Small intestine (tissue), 7 donors: Measurements from ENCODE around the gene COA8. TPM values are rescaled to one million over a fixed set of nuclear protein-coding genes. Genes with fewer than 3 reads are reported as not detected.

Source experiments
- DNase-seq, 2 donors: peaks; one replicate each; pipeline versions ENCODE4 v3.0.0 to v3.0.0-alpha.2; 2013
- FAIRE-seq: peaks from 2 replicates; lab custom pipeline; 2012; peaks lifted over from hg19 to GRCh38; lab: Jason Lieb, UNC
- H3K27ac ChIP-seq, 3 donors: one replicate each; pipeline ENCODE4 v1.5.1; 2013; ENCODE audit warnings: low read length in 2 of 3, mild to moderate bottlenecking in 2 of 3, control low read depth in 1 of 3, inconsistent platforms in 1 of 3, low read depth in 1 of 3, moderate library complexity in 1 of 3
- H3K27me3 ChIP-seq, 3 donors: one replicate each; pipeline ENCODE4 v1.6.1; 2013; ENCODE audit warnings: low read length in 3 of 3, inconsistent platforms in 1 of 3; ENCODE audit not compliant: control insufficient read depth in 3 of 3, insufficient read depth in 3 of 3
- H3K36me3 ChIP-seq, 3 donors: one replicate each; pipeline ENCODE4 v1.6.1; 2013; ENCODE audit warnings: low read length in 3 of 3, inconsistent platforms in 1 of 3, low read depth in 1 of 3, mild to moderate bottlenecking in 1 of 3, moderate library complexity in 1 of 3; ENCODE audit not compliant: control insufficient read depth in 3 of 3, insufficient read depth in 2 of 3
- H3K4me1 ChIP-seq, 3 donors: one replicate each; pipeline ENCODE4 v1.6.1; 2013; ENCODE audit warnings: low read length in 2 of 3, inconsistent platforms in 1 of 3, low read depth in 1 of 3, mild to moderate bottlenecking in 1 of 3, moderate library complexity in 1 of 3; ENCODE audit not compliant: control insufficient read depth in 3 of 3, insufficient read depth in 2 of 3
- H3K4me3 ChIP-seq, 3 donors: one replicate each; pipeline ENCODE4 v1.5.1; 2013; ENCODE audit warnings: low read length in 3 of 3, control low read depth in 1 of 3, inconsistent platforms in 1 of 3, low read depth in 1 of 3, mild to moderate bottlenecking in 1 of 3, moderate library complexity in 1 of 3
- H3K9me3 ChIP-seq, 2 donors: one replicate each; pipeline ENCODE4 v1.6.1; 2013; ENCODE audit warnings: low read depth in 1 of 2, low read length in 1 of 2; ENCODE audit not compliant: control insufficient read depth in 2 of 2, insufficient read depth in 1 of 2
- WGBS, 3 donors: extraction: QIAGEN DNeasy Blood & Tissue Kit; methylation state at CpG; one replicate each; pipeline ENCODE4 v1.1.7; 2013; 5-methylcytosine and 5-hydroxymethylcytosine counted together
- polyA plus RNA-seq, 4 donors: library from polyadenylated mRNA; stranded (reverse) in 3 of 4; unstranded in 1 of 4; fragments of 200-250 nt in 3 of 4; fragments of 120-200 nt in 1 of 4; gene quantifications; one replicate each; pipeline versions ENCODE4 v1.2.1 to v1.2.3, GENCODE V29; 2013
- donor health status: healthy with polysubstance abuse.
- donor health status: control.
- donor health status: control.
- donor health status: Bipolar disorder and iron deficiency.
- donor health status: healthy.

COA8 gene
- polyA plus RNA-seq, 4 donors: 33.0 to 68.7 (median 50.2) TPM

GRCh38 chr14:103563844-103564505 is 1.2 kb downstream of the COA8 start:
- Histone ChIP-seq H3K4me3 (peak overlapping the region; percentile 89 to 97 (median 97)), H3K9me3 (no peaks in the 10 kb centered on the region), H3K4me1 (peaks cover 2 to 18% (median 4%) of the 10 kb centered on the region in 3 donors), H3K27ac (no peak overlapping the region), H3K36me3 (peaks cover 4 to 24% (median 5%) of the 10 kb centered on the region in 3 donors), H3K27me3 (no peaks in the 10 kb centered on the region)
- no peak for FAIRE-seq
- WGBS, 3 donors: 41 to 54% (median 48%) methylated on average over 21 of the region's 21 CpGs
- DNase-seq: peak in 1 of 2 donors; percentile 20

GRCh38 chr14:103568952-103569351 is 6.2 kb downstream of the COA8 start:
- 76 to 91% (median 77%) methylated on average over 8 of the region's 8 CpGs for WGBS, 3 donors
- Histone ChIP-seq H3K9me3 (no peaks in the 10 kb centered on the region), H3K4me1 (peaks cover 0 to 3% (median 2%) of the 10 kb centered on the region in 3 donors), H3K4me3 (no peak overlapping the region), H3K36me3 (peaks cover 0 to 37% (median 0%) of the 10 kb centered on the region in 3 donors), H3K27me3 (no peaks in the 10 kb centered on the region), H3K27ac (no peak overlapping the region)
- FAIRE-seq: no peak
- DNase-seq: no peak

DNA sequence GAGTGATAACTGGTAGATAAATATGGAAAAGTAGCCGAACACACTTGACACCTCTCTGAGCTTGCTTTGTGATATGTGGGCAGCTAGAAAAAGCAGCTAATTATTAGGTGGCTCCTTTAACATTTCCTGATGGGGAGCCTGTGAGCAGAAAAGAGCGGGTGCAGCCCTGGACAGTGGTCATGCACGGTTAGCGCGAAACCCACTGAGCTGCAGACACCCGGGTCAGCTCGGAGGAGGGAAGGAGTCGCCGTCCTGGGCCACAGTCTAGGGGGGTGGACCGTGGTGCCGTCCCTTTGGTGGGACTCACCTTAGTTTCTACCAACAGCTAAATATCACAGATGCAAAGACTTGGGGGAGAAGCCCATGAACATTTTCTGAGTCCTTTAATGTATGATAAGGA is 6.6 kb downstream of the COA8 start:
- WGBS, 3 donors: 81 to 85% (median 83%) methylated on average over 11 of the region's 11 CpGs
- Histone ChIP-seq H3K4me1 (no peaks in the 10 kb centered on the region), H3K36me3 (peaks cover 0 to 39% (median 0%) of the 10 kb centered on the region in 3 donors), H3K27ac (no peak overlapping the region), H3K4me3 (no peak overlapping the region), H3K9me3 (no peaks in the 10 kb centered on the region), H3K27me3 (no peaks in the 10 kb centered on the region)
- DNase-seq: no peak
- no peak for FAIRE-seq

GRCh38 chr14:103574104-103574503 is 11.3 kb downstream of the COA8 start:
- no peak for FAIRE-seq
- H3K4me1 ChIP-seq: peaks cover 0 to 5% (median 0%) of the 10 kb centered on the region in 3 donors
- peaks cover 0 to 52% (median 2%) of the 10 kb centered on the region in 3 donors for H3K36me3 ChIP-seq

GRCh38 chr14:103574707-103575285 is 12.0 kb downstream of the COA8 start:
- Histone ChIP-seq H3K4me1 (peaks cover 0 to 5% (median 0%) of the 10 kb centered on the region in 3 donors), H3K4me3 (no peak overlapping the region), H3K27ac (no peak overlapping the region), H3K27me3 (no peaks in the 10 kb centered on the region), H3K9me3 (no peaks in the 10 kb centered on the region), H3K36me3 (peaks cover 0 to 51% (median 2%) of the 10 kb centered on the region in 3 donors)
- WGBS, 3 donors: 91 to 94% (median 94%) methylated on average over 18 of the region's 18 CpGs
- DNase-seq (no peak), FAIRE-seq (no peak)

More at GRCh38 chr14:103574104-103574503, 11.3 kb downstream of the COA8 start:
- Histone ChIP-seq H3K9me3 (no peaks in the 10 kb centered on the region), H3K27ac (no peak overlapping the region), H3K27me3 (no peaks in the 10 kb centered on the region), H3K4me3 (no peak overlapping the region)
- DNase-seq: no peak
- 73 to 77% (median 76%) methylated on average over 6 of the region's 6 CpGs for WGBS, 3 donors

DNA sequence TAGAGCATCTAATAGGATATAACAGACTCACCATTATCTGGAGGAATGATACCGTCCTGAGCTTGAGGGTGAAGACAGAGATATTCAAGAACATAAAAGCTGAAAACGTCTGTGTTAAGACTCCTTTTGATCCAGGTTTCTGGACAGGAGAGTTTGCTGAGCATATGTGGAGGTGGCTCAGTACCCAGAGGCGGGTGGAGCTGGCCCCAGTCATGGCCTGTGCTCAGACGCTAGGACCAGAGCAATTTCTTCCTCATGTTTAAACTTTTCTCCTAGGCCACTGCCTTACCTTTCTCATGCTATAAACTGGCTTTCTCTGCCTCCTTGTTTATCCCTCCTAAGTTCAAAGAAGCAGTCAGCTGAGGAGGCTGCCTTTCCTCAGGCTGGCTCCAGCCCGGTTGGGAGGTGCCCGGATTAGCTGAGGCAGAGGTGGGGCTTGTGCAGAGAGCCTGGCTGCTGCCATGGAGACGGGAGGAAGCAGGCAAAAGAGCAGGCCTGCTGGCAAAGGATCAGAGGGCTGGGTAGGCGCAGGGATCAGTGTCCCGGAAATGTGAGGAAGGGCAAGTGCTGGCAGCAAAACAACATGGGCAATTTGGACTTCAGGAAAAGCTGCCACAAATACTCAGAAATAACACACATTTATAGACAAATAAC is 13.7 kb downstream of the COA8 start:
- H3K36me3 ChIP-seq: peaks cover 0 to 56% (median 2%) of the 10 kb centered on the region in 3 donors

GRCh38 chr14:103578401-103579075 is 15.8 kb downstream of the COA8 start:
- WGBS, 3 donors: 88 to 92% (median 91%) methylated on average over 12 of the region's 12 CpGs
- Histone ChIP-seq H3K9me3 (no peaks in the 10 kb centered on the region), H3K4me3 (no peak overlapping the region), H3K27ac (no peak overlapping the region), H3K27me3 (no peaks in the 10 kb centered on the region), H3K4me1 (peaks cover 0 to 5% (median 0%) of the 10 kb centered on the region in 3 donors), H3K36me3 (peaks cover 0 to 52% (median 2%) of the 10 kb centered on the region in 3 donors)
- FAIRE-seq: no peak
- no peak for DNase-seq

More for the DNA sequence above, 13.7 kb downstream of the COA8 start:
- DNase-seq (peak; percentile 74 to 96), FAIRE-seq (no peak)
- H3K4me3 ChIP-seq: no peak overlapping the region
- no peaks in the 10 kb centered on the region for H3K9me3 ChIP-seq
- peak overlapping the region in 2 of 3 donors; percentile 8 to 60 for H3K27ac ChIP-seq
- 14 to 35% (median 34%) methylated on average over 9 of the region's 9 CpGs for WGBS, 3 donors
- peaks cover 0 to 5% (median 0%) of the 10 kb centered on the region in 3 donors for H3K4me1 ChIP-seq
- H3K27me3 ChIP-seq: no peaks in the 10 kb centered on the region

DNA sequence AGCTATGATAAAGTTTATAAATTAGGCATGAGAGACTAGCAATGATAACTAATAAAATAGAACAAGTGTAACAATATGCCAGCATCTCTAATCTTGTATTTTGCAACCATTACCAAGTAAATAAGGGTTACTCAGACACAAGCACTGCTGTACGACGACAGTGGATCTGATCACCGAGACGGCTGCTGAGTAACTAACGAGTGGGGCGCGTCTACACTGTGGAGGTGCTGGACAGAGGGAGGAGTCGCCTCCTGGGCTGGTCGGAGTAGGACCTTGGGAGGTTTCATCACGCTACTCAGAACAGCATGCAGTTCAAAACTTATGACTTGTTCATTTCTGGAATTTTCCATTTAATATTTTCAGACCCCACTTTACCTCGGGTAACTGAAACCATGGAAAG is 18.4 kb downstream of the COA8 start:
- Histone ChIP-seq H3K36me3 (peaks cover 0 to 46% (median 2%) of the 10 kb centered on the region in 3 donors), H3K4me3 (no peak overlapping the region), H3K9me3 (no peaks in the 10 kb centered on the region), H3K4me1 (peaks cover 0 to 4% (median 0%) of the 10 kb centered on the region in 3 donors), H3K27me3 (no peaks in the 10 kb centered on the region), H3K27ac (no peak overlapping the region)
- DNase-seq: no peak
- WGBS, 3 donors: 93 to 98% (median 95%) methylated on average over 11 of the region's 11 CpGs
- no peak for FAIRE-seq
